Measurements from ENCODE around the gene TAF3.
A peak's percentile ranks its signal among the peaks of the same experiment; 100 is the strongest.

The TAF3 gene

GRCh38 chr10:7872041-7872442 is 53.7 kb downstream of the TAF3 start:
- Histone ChIP-seq H3K36me3 (ENCODE audit: control insufficient read depth in 4 of 4, insufficient read depth in 4 of 4, low read length in 3 of 4) (no peaks in the 10 kb centered on the region), H3K4me3 (ENCODE audit: control insufficient read depth in 1 of 7, extremely low read depth in 1 of 7, insufficient read depth in 4 of 7, low read depth in 2 of 7, low read length in 6 of 7) (peak overlapping the region in 6 of 7 experiments; percentile 46 to 74 (median 66)), H3K4me1 (ENCODE audit: control extremely low read depth in 1 of 4, control insufficient read depth in 4 of 4, insufficient read depth in 4 of 4, low read length in 3 of 4) (no peaks in the 10 kb centered on the region), H3K27ac (ENCODE audit: insufficient read depth in 1 of 2, low read depth in 1 of 2, low read length in 2 of 2, poor library complexity in 1 of 2, severe bottlenecking in 2 of 2) (no peak overlapping the region), H3K27me3 (replicated peaks in 2 of 5; ENCODE audit: control insufficient read depth in 4 of 5, insufficient read depth in 5 of 5, low read length in 4 of 5) (no peaks in the 10 kb centered on the region), H3K9me3 (ENCODE audit: control extremely low read depth in 1 of 5, control insufficient read depth in 4 of 5, insufficient read depth in 2 of 5, low read depth in 1 of 5, low read length in 4 of 5) (no peaks in the 10 kb centered on the region)
- 14% methylated on average over 2 of the region's 5 CpGs for WGBS (ENCODE audit: insufficient coverage)
- ChIA-PET POLR2A (no interaction called here), CTCF (interaction anchor here (0.6 to 2.4 kb wide), 3 partner anchors 96 to 1338 kb away, joined by 3 to 13 read pairs (median 4); no protein-coding TSS in a partner anchor)
- peak; percentile 34 to 60 (median 52) for DNase-seq

DNA sequence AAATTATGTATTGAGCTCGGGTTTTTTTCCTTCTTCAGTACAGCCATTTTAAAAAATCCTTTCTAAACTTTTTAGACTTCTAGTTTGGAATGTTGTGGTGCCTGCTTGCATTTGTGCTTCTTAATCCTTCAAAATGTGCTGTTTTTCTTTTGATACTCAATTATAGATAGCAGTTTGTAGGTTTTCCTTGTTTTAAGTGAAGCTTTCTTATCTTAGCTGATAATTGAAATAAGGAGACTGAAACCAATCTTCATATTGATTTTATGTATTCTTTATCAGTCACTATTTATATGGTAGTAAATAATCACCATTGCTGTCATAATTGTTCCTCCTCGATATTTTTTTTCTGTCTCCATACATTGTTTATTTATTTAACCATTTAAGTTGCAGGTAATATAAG is 56.6 kb downstream of the TAF3 start:
- no CpG with 5 or more reads among the region's 2 CpGs for WGBS (ENCODE audit: insufficient coverage)
- ChIA-PET POLR2A (no interaction called here), CTCF (interaction anchor here (1.0 to 2.7 kb wide), 4 partner anchors 9 to 1428 kb away, joined by 3 to 9 read pairs (median 4); no protein-coding TSS in a partner anchor)
- H3K4me1 ChIP-seq (ENCODE audit: control extremely low read depth in 1 of 4, control insufficient read depth in 4 of 4, insufficient read depth in 4 of 4, low read length in 3 of 4), result no peaks in the 10 kb centered on the region
- H3K4me3 ChIP-seq (ENCODE audit: control insufficient read depth in 1 of 7, extremely low read depth in 1 of 7, insufficient read depth in 4 of 7, low read depth in 2 of 7, low read length in 6 of 7), result no peak overlapping the region
- H3K27ac ChIP-seq (ENCODE audit: insufficient read depth in 1 of 2, low read depth in 1 of 2, low read length in 2 of 2, poor library complexity in 1 of 2, severe bottlenecking in 2 of 2), result no peak overlapping the region
- no peaks in the 10 kb centered on the region for H3K36me3 ChIP-seq (ENCODE audit: control insufficient read depth in 4 of 4, insufficient read depth in 4 of 4, low read length in 3 of 4)
- DNase-seq, result no peak
- H3K27me3 ChIP-seq (replicated peaks in 2 of 5; ENCODE audit: control insufficient read depth in 4 of 5, insufficient read depth in 5 of 5, low read length in 4 of 5), result no peaks in the 10 kb centered on the region
- no peaks in the 10 kb centered on the region for H3K9me3 ChIP-seq (ENCODE audit: control extremely low read depth in 1 of 5, control insufficient read depth in 4 of 5, insufficient read depth in 2 of 5, low read depth in 1 of 5, low read length in 4 of 5)

DNA sequence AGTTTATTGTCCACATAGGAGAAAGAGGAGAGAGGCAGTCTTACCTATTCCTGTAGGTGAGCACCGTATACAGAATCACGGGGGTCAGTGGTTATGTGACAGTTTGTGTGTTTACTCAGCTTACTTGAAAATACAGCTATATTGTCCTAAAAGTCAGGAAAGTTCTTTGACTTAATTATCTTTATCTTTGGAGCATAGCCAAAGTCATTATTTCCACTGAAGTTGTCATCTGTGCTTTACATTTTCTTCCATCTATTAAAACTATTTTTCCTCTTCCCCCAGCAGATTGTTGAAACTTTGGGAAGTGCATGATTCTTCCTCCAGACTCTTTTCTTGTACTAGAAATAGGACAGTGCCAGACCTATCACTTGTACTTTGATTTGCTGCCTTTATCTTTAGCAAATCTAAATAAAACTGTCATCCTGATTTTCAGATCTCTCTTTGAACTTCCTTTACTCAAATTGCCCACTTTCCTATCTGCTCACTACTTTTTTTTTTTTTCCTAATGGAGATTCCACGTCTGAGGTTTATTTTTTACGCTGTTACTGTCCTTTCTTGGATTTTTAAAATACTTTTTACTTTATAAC is 58.3 kb downstream of the TAF3 start:
- POLR2A ChIA-PET, result no interaction called here
- no peaks in the 10 kb centered on the region for H3K36me3 ChIP-seq (ENCODE audit: control insufficient read depth in 4 of 4, insufficient read depth in 4 of 4, low read length in 3 of 4)
- CTCF ChIA-PET, result interaction anchor here (0.7 to 2.7 kb wide), 2 partner anchors 11 to 69 kb away, joined by 4 to 9 read pairs; no protein-coding TSS in a partner anchor
- H3K27ac ChIP-seq (ENCODE audit: insufficient read depth in 1 of 2, low read depth in 1 of 2, low read length in 2 of 2, poor library complexity in 1 of 2, severe bottlenecking in 2 of 2), result no peak overlapping the region
- no peaks in the 10 kb centered on the region for H3K27me3 ChIP-seq (replicated peaks in 2 of 5; ENCODE audit: control insufficient read depth in 4 of 5, insufficient read depth in 5 of 5, low read length in 4 of 5)
- DNase-seq, result no peak
- H3K9me3 ChIP-seq (ENCODE audit: control extremely low read depth in 1 of 5, control insufficient read depth in 4 of 5, insufficient read depth in 2 of 5, low read depth in 1 of 5, low read length in 4 of 5), result no peaks in the 10 kb centered on the region
- no CpG with 5 or more reads among the region's 4 CpGs for WGBS (ENCODE audit: insufficient coverage)
- no peak overlapping the region for H3K4me3 ChIP-seq (ENCODE audit: control insufficient read depth in 1 of 7, extremely low read depth in 1 of 7, insufficient read depth in 4 of 7, low read depth in 2 of 7, low read length in 6 of 7)
- H3K4me1 ChIP-seq (ENCODE audit: control extremely low read depth in 1 of 4, control insufficient read depth in 4 of 4, insufficient read depth in 4 of 4, low read length in 3 of 4), result no peaks in the 10 kb centered on the region

GRCh38 chr10:7881119-7881518 is 62.8 kb downstream of the TAF3 start:
- no peaks in the 10 kb centered on the region for H3K9me3 ChIP-seq (ENCODE audit: control extremely low read depth in 1 of 5, control insufficient read depth in 4 of 5, insufficient read depth in 2 of 5, low read depth in 1 of 5, low read length in 4 of 5)
- ChIA-PET CTCF (interaction anchor here (1.1 kb wide), 1 partner anchor 61 kb away, joined by 3 read pairs; no protein-coding TSS in a partner anchor), POLR2A (interaction anchor here (0.7 kb wide), 1 partner anchor 40 kb away, joined by 4 read pairs; no protein-coding TSS in a partner anchor)
- H3K4me1 ChIP-seq (ENCODE audit: control extremely low read depth in 1 of 4, control insufficient read depth in 4 of 4, insufficient read depth in 4 of 4, low read length in 3 of 4), result peaks cover 0 to 2% (median 0%) of the 10 kb centered on the region in 4 experiments
- H3K36me3 ChIP-seq (ENCODE audit: control insufficient read depth in 4 of 4, insufficient read depth in 4 of 4, low read length in 3 of 4), result no peaks in the 10 kb centered on the region
- DNase-seq, result no peak
- H3K4me3 ChIP-seq (ENCODE audit: control insufficient read depth in 1 of 7, extremely low read depth in 1 of 7, insufficient read depth in 4 of 7, low read depth in 2 of 7, low read length in 6 of 7), result no peak overlapping the region
- H3K27ac ChIP-seq (ENCODE audit: insufficient read depth in 1 of 2, low read depth in 1 of 2, low read length in 2 of 2, poor library complexity in 1 of 2, severe bottlenecking in 2 of 2), result no peak overlapping the region
- H3K27me3 ChIP-seq (replicated peaks in 2 of 5; ENCODE audit: control insufficient read depth in 4 of 5, insufficient read depth in 5 of 5, low read length in 4 of 5), result no peaks in the 10 kb centered on the region
- 100% methylated on average over 3 of the region's 3 CpGs for WGBS (ENCODE audit: insufficient coverage)

DNA sequence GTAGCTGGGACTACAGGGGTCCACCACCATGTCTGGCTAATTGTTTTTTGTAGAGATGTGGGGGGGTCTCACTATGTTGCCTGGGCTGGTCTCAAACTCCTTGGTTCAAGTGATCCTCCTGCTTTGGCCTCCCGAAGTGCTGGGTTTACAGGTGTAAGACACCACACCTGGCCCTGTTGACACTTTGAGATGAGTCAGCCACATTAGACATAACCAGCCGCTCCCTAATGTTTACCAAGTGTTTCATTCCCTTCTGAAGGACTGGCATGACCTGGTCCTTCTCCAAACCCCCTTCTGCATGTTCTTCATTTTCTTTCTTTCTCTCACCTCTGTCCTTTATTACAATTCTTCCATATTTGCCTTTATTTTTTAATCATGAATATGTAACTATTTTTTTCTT is 67.8 kb downstream of the TAF3 start:
- Histone ChIP-seq H3K36me3 (ENCODE audit: control insufficient read depth in 4 of 4, insufficient read depth in 4 of 4, low read length in 3 of 4) (no peaks in the 10 kb centered on the region), H3K4me3 (ENCODE audit: control insufficient read depth in 1 of 7, extremely low read depth in 1 of 7, insufficient read depth in 4 of 7, low read depth in 2 of 7, low read length in 6 of 7) (no peak overlapping the region), H3K27me3 (replicated peaks in 2 of 5; ENCODE audit: control insufficient read depth in 4 of 5, insufficient read depth in 5 of 5, low read length in 4 of 5) (no peaks in the 10 kb centered on the region), H3K4me1 (ENCODE audit: control extremely low read depth in 1 of 4, control insufficient read depth in 4 of 4, insufficient read depth in 4 of 4, low read length in 3 of 4) (peaks cover 0 to 2% (median 0%) of the 10 kb centered on the region in 4 experiments), H3K9me3 (ENCODE audit: control extremely low read depth in 1 of 5, control insufficient read depth in 4 of 5, insufficient read depth in 2 of 5, low read depth in 1 of 5, low read length in 4 of 5) (no peaks in the 10 kb centered on the region), H3K27ac (ENCODE audit: insufficient read depth in 1 of 2, low read depth in 1 of 2, low read length in 2 of 2, poor library complexity in 1 of 2, severe bottlenecking in 2 of 2) (no peak overlapping the region)
- 92% methylated on average over 2 of the region's 2 CpGs for WGBS (ENCODE audit: insufficient coverage)
- ChIA-PET POLR2A (no interaction called here), CTCF (no interaction called here)
- no peak for DNase-seq

GRCh38 chr10:7887174-7887816 is 69.0 kb downstream of the TAF3 start:
- CTCF ChIA-PET, result interaction anchor here (0.9 kb wide), 1 partner anchor 1322 kb away, joined by 3 read pairs; no protein-coding TSS in a partner anchor
- H3K36me3 ChIP-seq (ENCODE audit: control insufficient read depth in 4 of 4, insufficient read depth in 4 of 4, low read length in 3 of 4), result no peaks in the 10 kb centered on the region

GRCh38 chr10:7889947-7890542 is 71.7 kb downstream of the TAF3 start:
- POLR2A ChIA-PET, result no interaction called here
- no peak for DNase-seq
- Histone ChIP-seq H3K4me1 (ENCODE audit: control extremely low read depth in 1 of 4, control insufficient read depth in 4 of 4, insufficient read depth in 4 of 4, low read length in 3 of 4) (no peaks in the 10 kb centered on the region), H3K27ac (ENCODE audit: insufficient read depth in 1 of 2, low read depth in 1 of 2, low read length in 2 of 2, poor library complexity in 1 of 2, severe bottlenecking in 2 of 2) (no peak overlapping the region), H3K36me3 (ENCODE audit: control insufficient read depth in 4 of 4, insufficient read depth in 4 of 4, low read length in 3 of 4) (peaks cover 0 to 2% (median 0%) of the 10 kb centered on the region in 4 experiments), H3K9me3 (ENCODE audit: control extremely low read depth in 1 of 5, control insufficient read depth in 4 of 5, insufficient read depth in 2 of 5, low read depth in 1 of 5, low read length in 4 of 5) (no peaks in the 10 kb centered on the region), H3K4me3 (ENCODE audit: control insufficient read depth in 1 of 7, extremely low read depth in 1 of 7, insufficient read depth in 4 of 7, low read depth in 2 of 7, low read length in 6 of 7) (no peak overlapping the region), H3K27me3 (replicated peaks in 2 of 5; ENCODE audit: control insufficient read depth in 4 of 5, insufficient read depth in 5 of 5, low read length in 4 of 5) (no peaks in the 10 kb centered on the region)
- WGBS (ENCODE audit: insufficient coverage), result 100% methylated on average over 2 of the region's 5 CpGs
- CTCF ChIA-PET, result no interaction called here

More at GRCh38 chr10:7887174-7887816, 69.0 kb downstream of the TAF3 start:
- H3K27ac ChIP-seq (ENCODE audit: insufficient read depth in 1 of 2, low read depth in 1 of 2, low read length in 2 of 2, poor library complexity in 1 of 2, severe bottlenecking in 2 of 2), result no peak overlapping the region
- no peaks in the 10 kb centered on the region for H3K27me3 ChIP-seq (replicated peaks in 2 of 5; ENCODE audit: control insufficient read depth in 4 of 5, insufficient read depth in 5 of 5, low read length in 4 of 5)
- DNase-seq, result no peak
- POLR2A ChIA-PET, result no interaction called here
- peaks cover 0 to 2% (median 0%) of the 10 kb centered on the region in 4 experiments for H3K4me1 ChIP-seq (ENCODE audit: control extremely low read depth in 1 of 4, control insufficient read depth in 4 of 4, insufficient read depth in 4 of 4, low read length in 3 of 4)
- no peak overlapping the region for H3K4me3 ChIP-seq (ENCODE audit: control insufficient read depth in 1 of 7, extremely low read depth in 1 of 7, insufficient read depth in 4 of 7, low read depth in 2 of 7, low read length in 6 of 7)
- 91% methylated on average over 5 of the region's 8 CpGs for WGBS (ENCODE audit: insufficient coverage)
- H3K9me3 ChIP-seq (ENCODE audit: control extremely low read depth in 1 of 5, control insufficient read depth in 4 of 5, insufficient read depth in 2 of 5, low read depth in 1 of 5, low read length in 4 of 5), result no peaks in the 10 kb centered on the region
